HepG2 (cell line): ENCODE results near the gene SIRT6. TPM values are rescaled to one million over a fixed set of nuclear protein-coding genes. Genes with fewer than 3 reads are reported as not detected.

Experiments used
- ATAC-seq: fragments of 200-7000 bp; cut with Tn5 transposase; 3 replicates; pipeline ENCODE4 v1.9.1; 2020; ENCODE audit warnings: mild to moderate bottlenecking, moderate library complexity
- BruUV-seq: library from RNA; stranded (reverse); fragments of 400-500 nt; replicated peaks from 2 replicates; lab custom pipeline; 2021; lab: Mats Ljungman, UMichigan
- CTCF ChIA-PET: fragments of 300-600 bp; formaldehyde crosslinking; extraction: SDS; loops from one replicate; lab custom pipeline; 2021; ENCODE audit warnings: low total read pairs, inconsistent platforms, low intra/inter-chr PET ratio; lab: Yijun Ruan, JAX
- POLR2A ChIA-PET: fragments of 350-600 bp; sonication (Branson Sonifier 250); formaldehyde crosslinking; loops from one replicate; lab custom pipeline; 2020; ENCODE audit warnings: antibody characterized with exemption, inconsistent platforms; lab: Yijun Ruan, JAX
- DNase-seq: peaks from one replicate; pipeline ENCODE4 v3.0.0-alpha.2; 2015; ENCODE audit warnings: low spot score
- FAIRE-seq: peaks from 3 replicates; lab custom pipeline; 2011; peaks lifted over from hg19 to GRCh38; lab: Jason Lieb, UNC
- H2AFZ ChIP-seq: one replicate; pipeline ENCODE4 v1.6.1; 2011; ENCODE audit warnings: low read length, inconsistent platforms
- H3K27ac ChIP-seq: fragments of 300-600 bp; 3 replicates; pipeline ENCODE4 v1.8.0; 2011; ENCODE audit warnings: mixed run types, mild to moderate bottlenecking, mixed read lengths, low read length, inconsistent platforms; ENCODE audit not compliant: insufficient read depth; ENCODE audit errors: extremely low read length
- H3K27me3 ChIP-seq, 2 experiments: fragments of 200-600 bp in 1 of 2; 2 replicates in 1 of 2; 3 replicates in 1 of 2; pipeline versions ENCODE4 v1.6.0 to v1.8.0; 2011; ENCODE audit warnings: low read length in 2 of 2, mild to moderate bottlenecking in 2 of 2, moderate library complexity in 2 of 2, inconsistent platforms in 1 of 2; ENCODE audit not compliant: insufficient read depth in 2 of 2, control insufficient read depth in 1 of 2
- H3K36me3 ChIP-seq, 2 experiments: fragments of 200-600 bp in 1 of 2; replicated peaks in 1 of 2; 2 replicates in 1 of 2; 3 replicates in 1 of 2; pipeline versions ENCODE4 v1.5.1 to v1.8.0; 2011; ENCODE audit warnings: low read length in 2 of 2, inconsistent platforms in 1 of 2; ENCODE audit not compliant: insufficient read depth in 2 of 2, control insufficient read depth in 1 of 2
- H3K4me1 ChIP-seq: 2 replicates; pipeline ENCODE4 v1.5.1; 2012; ENCODE audit warnings: low read length, inconsistent platforms; ENCODE audit not compliant: insufficient read depth
- H3K4me2 ChIP-seq: 2 replicates; pipeline ENCODE4 v1.6.0; 2011; ENCODE audit warnings: low read depth, low read length, inconsistent platforms
- H3K4me3 ChIP-seq, 3 experiments: fragments of 200-600 bp in 1 of 3; sonication (generic), shearing (Covaris generic) in 1 of 3; replicated peaks in 1 of 3; 2 replicates each; pipeline ENCODE4 v1.5.1; 2011 to 2016; ENCODE audit warnings: low read length in 3 of 3, inconsistent platforms in 2 of 3, low read depth in 2 of 3, mild to moderate bottlenecking in 2 of 3, control low read depth in 1 of 3, mixed read lengths in 1 of 3; ENCODE audit not compliant: insufficient read depth in 1 of 3
- H3K79me2 ChIP-seq: one replicate; pipeline ENCODE4 v1.6.1; 2011; ENCODE audit warnings: low read length, inconsistent platforms; ENCODE audit not compliant: insufficient read depth
- H3K9ac ChIP-seq: 2 replicates; pipeline ENCODE4 v1.6.0; 2011; ENCODE audit warnings: mild to moderate bottlenecking, low read depth, low read length, inconsistent platforms; ENCODE audit not compliant: insufficient read depth
- H3K9me3 ChIP-seq: 2 replicates; pipeline ENCODE4 v1.5.1; 2012; ENCODE audit warnings: mild to moderate bottlenecking, low read length
- H4K20me1 ChIP-seq: 2 replicates; pipeline ENCODE4 v1.6.0; 2011; ENCODE audit warnings: inconsistent platforms, mild to moderate bottlenecking, low read length, moderate library complexity; ENCODE audit not compliant: insufficient read depth
- CREBL2 ChIP-seq: sonication (generic); formaldehyde crosslinking; IDR thresholded peaks from 2 replicates; pipeline ENCODE4 v1.8.1; 2023; ENCODE audit warnings: missing genetic modification reagents, mild to moderate bottlenecking, borderline replicate concordance
- FOXP1 ChIP-seq, 2 experiments: fragments of 450-650 bp in 1 of 2; IDR thresholded peaks; 2 replicates each; pipeline ENCODE4 v1.6.1; 2017 to 2018; ENCODE audit warnings: antibody characterized with exemption in 1 of 2
- HCFC1 ChIP-seq: fragments of 150-350 bp; IDR thresholded peaks from 2 replicates; pipeline ENCODE4 v1.6.1; 2014; ENCODE audit warnings: low read depth, low read length
- KDM2A ChIP-seq: sonication (generic); formaldehyde crosslinking; IDR thresholded peaks from 2 replicates; pipeline ENCODE4 v1.4.0; 2020; ENCODE audit warnings: low read depth, missing genetic modification reagents, borderline replicate concordance
- KLF11 ChIP-seq: IDR thresholded peaks from 2 replicates; pipeline ENCODE4 v1.6.1; 2016; ENCODE audit warnings: missing compliant biosample characterization
- MXD4 ChIP-seq: IDR thresholded peaks from 2 replicates; pipeline ENCODE4 v1.6.1; 2016; ENCODE audit warnings: mild to moderate bottlenecking, missing biosample characterization, missing genetic modification reagents
- NR2F2 ChIP-seq: IDR thresholded peaks from 2 replicates; pipeline ENCODE4 v1.6.1; 2012; ENCODE audit warnings: low read depth, inconsistent platforms, borderline replicate concordance
- SMAD9 ChIP-seq: sonication (generic); formaldehyde crosslinking; IDR thresholded peaks from 2 replicates; pipeline ENCODE4 v1.5.1; 2020; ENCODE audit warnings: mild to moderate bottlenecking, missing genetic modification reagents
- TBX2 ChIP-seq: sonication (generic); formaldehyde crosslinking; IDR thresholded peaks from 2 replicates; pipeline ENCODE4 v1.5.0; 2020; ENCODE audit warnings: missing genetic modification reagents, mild to moderate bottlenecking, borderline replicate concordance
- TBX3 ChIP-seq: fragments of 450-650 bp; IDR thresholded peaks from 2 replicates; pipeline ENCODE4 v1.6.1; 2017; ENCODE audit warnings: antibody characterized with exemption, mild to moderate bottlenecking, inconsistent platforms, borderline replicate concordance
- ZBTB4 ChIP-seq: sonication (generic); formaldehyde crosslinking; IDR thresholded peaks from 2 replicates; pipeline ENCODE4 v1.4.0; 2020; ENCODE audit warnings: missing genetic modification reagents, mild to moderate bottlenecking, borderline replicate concordance
- ZFAT ChIP-seq: sonication (generic); formaldehyde crosslinking; conservative IDR thresholded peaks from 2 replicates; pipeline ENCODE4 v1.8.1; 2023; ENCODE audit warnings: missing genetic modification reagents, inconsistent platforms
- ZKSCAN5 ChIP-seq: sonication (generic); formaldehyde crosslinking; IDR thresholded peaks from 2 replicates; pipeline ENCODE4 v1.5.1; 2020; ENCODE audit warnings: mild to moderate bottlenecking, missing genetic modification reagents
- ZNF331 ChIP-seq: sonication (generic); formaldehyde crosslinking; IDR thresholded peaks from 2 replicates; pipeline ENCODE4 v1.4.0; 2020; ENCODE audit warnings: missing genetic modification reagents
- ZNF768 ChIP-seq: sonication (generic); formaldehyde crosslinking; IDR thresholded peaks from 2 replicates; pipeline ENCODE4 v1.4.0; 2020; ENCODE audit warnings: missing genetic modification reagents
- WGBS: methylation state at CpG from one replicate; pipeline ENCODE4 v1.1.6; 2017; ENCODE audit warnings: low lambda C conversion rate; 5-methylcytosine and 5-hydroxymethylcytosine counted together
- in situ Hi-C: cut with HindIII; loops from 2 replicates; pipeline ENCODE4 v1.10.0; 2017; ENCODE audit warnings: low pct_unique_long_range_greater_than_20kb; ENCODE audit not compliant: extremely low pct_ligation_motif_present
- intact Hi-C: fragments of 100-400 bp; cut with micrococcal nuclease; formaldehyde crosslinking; loops from one replicate; pipeline ENCODE4 v1.10.0; 2022; ENCODE audit not compliant: unreplicated experiment
- polyA plus RNA-seq, 8 experiments: library from polyadenylated mRNA; depleted of rRNA in 3 of 8; stranded (reverse) in 7 of 8; unstranded in 1 of 8; fragments of >200 nt; fragmentation: Illumina TruSeq in 4 of 8; extraction: Trizol in 4 of 8; gene quantifications; 2 replicates each; pipeline versions ENCODE4 v1.2.1 to v1.2.3, GENCODE V29; 2011 to 2016; ENCODE audit warnings: low read depth in 4 of 8, missing spikeins in 1 of 8, mixed read lengths in 1 of 8; ENCODE audit not compliant: insufficient read depth in 1 of 8
- total RNA-seq, 5 experiments: library from RNA; depleted of rRNA; stranded (reverse); fragments of >200 nt; fragmentation: Illumina TruSeq; extraction: Trizol; gene quantifications; 2 replicates each; pipeline ENCODE4 v1.2.3, GENCODE V29; 2016; ENCODE audit warnings: low read depth in 1 of 5

The SIRT6 gene
- total and polyA plus RNA-seq, 2 of the 13 experiments (the other 11 are each of a cell fraction or from before 2014, with no cell fraction given), result 11.0 to 18.4 TPM

GRCh38 chr19:4196009-4196408 is 13.6 kb upstream of the SIRT6 start:
- TF ChIP-seq FOXP1 (IDR thresholded peaks at IDR 0.05) (peak; percentile 68; the same call in 1 of the 2 replicates), FOXP1 (CRISPR knock-in tag; IDR thresholded peaks at IDR 0.05) (no peak), TBX3 (no peak), HCFC1 (no peak), MXD4 (CRISPR knock-in tag) (no peak), ZBTB4 (CRISPR knock-in tag) (no peak), KLF11 (no peak), SMAD9 (CRISPR knock-in tag) (no peak), CREBL2 (no peak), NR2F2 (no peak), ZFAT (CRISPR knock-in tag) (no peak), ZNF768 (CRISPR knock-in tag) (peak; percentile 92), TBX2 (CRISPR knock-in tag) (no peak), ZNF331 (CRISPR knock-in tag) (no peak), KDM2A (CRISPR knock-in tag) (no peak), ZKSCAN5 (CRISPR knock-in tag) (no peak)
- no TSS peak for BruUV-seq
- WGBS, result 56% methylated on average over 8 of the region's 8 CpGs
- Histone ChIP-seq H3K4me1 (peaks cover 26% of the 10 kb centered on the region), H3K79me2 (no peaks in the 10 kb centered on the region), H3K27ac (no peak overlapping the region), H3K36me3 (no peaks in the 10 kb centered on the region), H3K9me3 (no peaks in the 10 kb centered on the region), H3K9ac (no peak overlapping the region), H4K20me1 (no peaks in the 10 kb centered on the region), H3K4me2 (no peak overlapping the region), H3K4me3 (no peak overlapping the region), H3K27me3 (peaks cover 4 to 34% of the 10 kb centered on the region in 2 experiments; a peak in 3 of 5 replicates), H2AFZ (no peak overlapping the region)
- ChIA-PET POLR2A (no interaction called here), CTCF (no interaction called here)
- no peak for ATAC-seq
- in situ Hi-C loops, result no loop called here
- no peak for DNase-seq
- intact Hi-C loops, result no loop called here
- FAIRE-seq, result no peak
